ENCODE data around the gene TOMM34. TPM values are rescaled to one million over a fixed set of nuclear protein-coding genes. Genes with fewer than 3 reads are reported as not detected.

Gene TOMM34
- total and polyA plus RNA-seq, 11 donors, result 5.4 to 27.4 (median 12.7) TPM

GRCh38 chr20:44918761-44919160 lies 41.4 kb downstream of the TOMM34 start:
- Histone ChIP-seq H3K27me3 (no peaks in the 10 kb centered on the region), H3K4me1 (no peaks in the 10 kb centered on the region), H3K36me3 (peaks cover 0 to 13% (median 0%) of the 10 kb centered on the region in 9 donors), H3K9me3 (no peaks in the 10 kb centered on the region), H3K4me3 (no peak overlapping the region), H3K27ac (no peak overlapping the region)
- intact Hi-C loops (cut with DNase I), result no loop called here
- peak in 1 of 4 donors; percentile 27 for ATAC-seq
- WGBS, 4 donors, result 93 to 97% (median 95%) methylated on average over 10 of the region's 10 CpGs
- no peak for TF ChIP-seq CTCF (IDR thresholded peaks at IDR 0.05)
- DNase-seq, result no peak

GRCh38 chr20:44918342-44918741 lies 41.9 kb downstream of the TOMM34 start:
- H3K9me3 ChIP-seq, result no peaks in the 10 kb centered on the region
- no peak for DNase-seq
- no peaks in the 10 kb centered on the region for H3K4me1 ChIP-seq
- no peak for ATAC-seq
- WGBS, 4 donors, result 96 to 100% (median 99%) methylated on average over 3 of the region's 3 CpGs
- no peak overlapping the region for H3K27ac ChIP-seq
- H3K27me3 ChIP-seq, result no peaks in the 10 kb centered on the region
- H3K4me3 ChIP-seq, result no peak overlapping the region
- TF ChIP-seq POLR2A (IDR thresholded peaks at IDR 0.05) (no peak), CTCF (IDR thresholded peaks at IDR 0.05) (no peak)
- peaks cover 0 to 16% (median 0%) of the 10 kb centered on the region in 9 donors for H3K36me3 ChIP-seq
- intact Hi-C loops (cut with DNase I), result no loop called here

- DNase-seq (no peak), ATAC-seq (no peak)
- Histone ChIP-seq H3K4me1 (no peaks in the 10 kb centered on the region), H3K9me3 (no peaks in the 10 kb centered on the region), H3K4me3 (no peak overlapping the region), H3K36me3 (peaks cover 0 to 17% (median 0%) of the 10 kb centered on the region in 9 donors), H3K27ac (no peak overlapping the region), H3K27me3 (no peaks in the 10 kb centered on the region)
- intact Hi-C loops (cut with DNase I), result no loop called here
- TF ChIP-seq POLR2A (IDR thresholded peaks at IDR 0.05), result no peak
- no peak for TF ChIP-seq CTCF (IDR thresholded peaks at IDR 0.05)
- WGBS, 4 donors, result 95 to 98% (median 97%) methylated on average over 2 of the region's 2 CpGs
Observed at GRCh38 chr20:44917399-44917798, 42.8 kb downstream of the TOMM34 start.

GRCh38 chr20:44916586-44916985 lies 43.6 kb downstream of the TOMM34 start:
- ATAC-seq, result no peak
- no peak overlapping the region for H3K27ac ChIP-seq
- H3K4me1 ChIP-seq, result no peaks in the 10 kb centered on the region
- H3K4me3 ChIP-seq, result no peak overlapping the region
- peaks cover 0 to 13% (median 0%) of the 10 kb centered on the region in 9 donors for H3K36me3 ChIP-seq
- TF ChIP-seq CTCF (IDR thresholded peaks at IDR 0.05) (no peak), POLR2A (IDR thresholded peaks at IDR 0.05) (no peak)
- intact Hi-C loops (cut with DNase I), result no loop called here
- no peaks in the 10 kb centered on the region for H3K27me3 ChIP-seq
- no peak for DNase-seq
- H3K9me3 ChIP-seq, result no peaks in the 10 kb centered on the region
- WGBS, 4 donors, result 93 to 97% (median 95%) methylated on average over 12 of the region's 12 CpGs

Data from heart left ventricle (tissue), 16 donors.